GM12874 (cell line): ENCODE data around the gene PLCL1.

Experiments
- CTCF ChIP-seq: IDR thresholded peaks from 2 replicates; pipeline ENCODE4 v1.5.1; 2011; ENCODE audit warnings: low read depth, mild to moderate bottlenecking, control low read depth, low read length, moderate library complexity; ENCODE audit not compliant: insufficient read depth

The PLCL1 gene

GRCh38 chr2:198060277-198060676 is 255.9 kb downstream of the PLCL1 start:
- no peak for TF ChIP-seq CTCF

GRCh38 chr2:198062826-198063225 is 258.4 kb downstream of the PLCL1 start:
- no peak for TF ChIP-seq CTCF

- no peak for TF ChIP-seq CTCF
Observed at GRCh38 chr2:198063242-198063641, 258.8 kb downstream of the PLCL1 start.

- no peak for TF ChIP-seq CTCF
Observed at GRCh38 chr2:198065322-198065721, 260.9 kb downstream of the PLCL1 start.

- TF ChIP-seq CTCF = no peak
Observed at GRCh38 chr2:198066597-198066996, 262.2 kb downstream of the PLCL1 start.

GRCh38 chr2:198072655-198073054 is 268.3 kb downstream of the PLCL1 start:
- no peak for TF ChIP-seq CTCF

GRCh38 chr2:198073253-198073652 is 268.9 kb downstream of the PLCL1 start:
- no peak for TF ChIP-seq CTCF

- no peak for TF ChIP-seq CTCF
Observed at GRCh38 chr2:198077477-198077876, 273.1 kb downstream of the PLCL1 start.
